Prostate gland (tissue), 2 donors: ENCODE measurements around the gene MEIOSIN. TPM values are rescaled to one million over a fixed set of nuclear protein-coding genes. Genes with fewer than 3 reads are reported as not detected.
"Not testable (repeated sequence)": the region's sequence is repeated elsewhere in the genome, so short reads cannot be mapped to it uniquely, and the experiment has no call there.

ENCODE experiments used
- DNase-seq: peaks from one replicate; pipeline ENCODE4 v3.0.0-alpha.2; 2019; ENCODE audit warnings: low spot score
- H3K27ac ChIP-seq, 2 donors: fragments of 200-600 bp; sonication (generic); 2 replicates each; pipeline ENCODE4 v1.5.1; 2017 to 2019
- H3K27me3 ChIP-seq: fragments of 200-600 bp; sonication (generic); replicated peaks from 2 replicates; pipeline ENCODE4 v1.5.1; 2019; ENCODE audit not compliant: insufficient read depth
- H3K36me3 ChIP-seq, 2 donors: fragments of 200-600 bp; sonication (generic); 1 replicate in 1 of 2; 2 replicates in 1 of 2; pipeline versions ENCODE4 v1.5.1 to v1.8.1; 2017 to 2019
- H3K4me1 ChIP-seq: fragments of 200-600 bp; sonication (generic); replicated peaks from 2 replicates; pipeline ENCODE4 v1.5.1; 2019
- H3K4me3 ChIP-seq, 2 donors: fragments of 200-600 bp; sonication (generic); 2 replicates each; pipeline ENCODE4 v1.5.1; 2017 to 2019
- H3K9me3 ChIP-seq: fragments of 200-600 bp; sonication (generic); 2 replicates; pipeline ENCODE4 v1.5.1; 2017
- POLR2A ChIP-seq: fragments of 450-650 bp; IDR thresholded peaks from one replicate; pipeline ENCODE4 v1.6.1; 2016; ENCODE audit warnings: antibody characterized with exemption, mild to moderate bottlenecking
- POLR2AphosphoS5 ChIP-seq: sonication (generic); formaldehyde crosslinking; IDR thresholded peaks from one replicate; pipeline ENCODE4 v1.6.1; 2017; ENCODE audit warnings: antibody characterized with exemption
- WGBS: methylation state at CpG from one replicate; pipeline ENCODE4 v1.1.5; 2018; 5-methylcytosine and 5-hydroxymethylcytosine counted together
- intact Hi-C: fragments of 100-400 bp; cut with DNase I; formaldehyde crosslinking; loops from one replicate; pipeline ENCODE4 v1.14.2; 2022
- total RNA-seq, 2 donors: library from RNA; depleted of rRNA; stranded (reverse); fragments of >200 nt; gene quantifications; one replicate each; pipeline ENCODE4 v1.1.0, GENCODE V29; 2016
- TF ChIP-seq, protein P1 (sequence below), 4 experiments: fragments of 200-600 bp in 2 of 4; fragments of 450-650 bp in 2 of 4; sonication (generic) in 2 of 4; IDR thresholded peaks; 1 replicate in 3 of 4; 2 replicates in 1 of 4; pipeline ENCODE4 v1.5.1; 2016 to 2019; ENCODE audit warnings: antibody characterized with exemption in 4 of 4, mild to moderate bottlenecking in 2 of 4, moderate library complexity in 2 of 4

Gene MEIOSIN
- total RNA-seq, 2 donors from 2014 or later, result 1.8 TPM; not detected in 1

DNA sequence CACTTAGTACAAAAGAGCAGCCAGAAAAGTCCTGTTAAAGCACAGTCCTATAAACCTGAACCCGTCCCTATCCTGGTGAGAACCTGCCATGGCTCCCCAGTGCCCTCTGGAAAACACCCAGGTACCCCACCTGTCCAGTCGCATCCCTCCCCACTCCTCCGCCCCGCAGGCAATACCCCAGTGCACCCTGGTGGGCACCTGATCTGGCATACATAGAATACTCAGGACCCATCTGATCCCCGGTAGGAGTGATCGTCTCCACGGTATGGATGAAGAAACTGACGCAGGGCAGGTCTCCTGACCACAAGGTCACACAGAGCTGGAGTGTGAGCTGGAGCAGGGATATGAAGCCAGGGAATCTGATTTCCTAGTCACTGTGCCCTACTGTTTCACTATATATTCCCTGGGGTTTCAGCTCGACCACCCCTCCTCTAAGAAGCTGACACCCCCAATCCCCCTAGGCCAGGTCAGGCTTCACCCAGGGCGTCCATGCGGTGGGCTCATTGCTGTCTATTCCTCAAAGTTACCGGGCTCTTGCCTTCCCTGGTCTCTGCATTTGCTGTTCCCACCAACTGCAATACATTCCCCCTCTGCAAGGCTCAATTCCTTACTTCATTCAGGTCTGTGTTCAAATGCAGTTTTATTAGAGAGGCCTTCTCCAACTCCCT, 15.1 kb upstream of the MEIOSIN start:
- 61% methylated on average over 12 of the region's 12 CpGs for WGBS
- Histone ChIP-seq H3K36me3 (no peaks in the 10 kb centered on the region), H3K27me3 (no peaks in the 10 kb centered on the region), H3K4me3 (peak overlapping the region; percentile 34 to 61), H3K4me1 (no peaks in the 10 kb centered on the region), H3K9me3 (no peaks in the 10 kb centered on the region), H3K27ac (peak overlapping the region; percentile 95)
- TF ChIP-seq POLR2AphosphoS5 (no peak), POLR2A (no peak)
- TF ChIP-seq, protein P1, sequence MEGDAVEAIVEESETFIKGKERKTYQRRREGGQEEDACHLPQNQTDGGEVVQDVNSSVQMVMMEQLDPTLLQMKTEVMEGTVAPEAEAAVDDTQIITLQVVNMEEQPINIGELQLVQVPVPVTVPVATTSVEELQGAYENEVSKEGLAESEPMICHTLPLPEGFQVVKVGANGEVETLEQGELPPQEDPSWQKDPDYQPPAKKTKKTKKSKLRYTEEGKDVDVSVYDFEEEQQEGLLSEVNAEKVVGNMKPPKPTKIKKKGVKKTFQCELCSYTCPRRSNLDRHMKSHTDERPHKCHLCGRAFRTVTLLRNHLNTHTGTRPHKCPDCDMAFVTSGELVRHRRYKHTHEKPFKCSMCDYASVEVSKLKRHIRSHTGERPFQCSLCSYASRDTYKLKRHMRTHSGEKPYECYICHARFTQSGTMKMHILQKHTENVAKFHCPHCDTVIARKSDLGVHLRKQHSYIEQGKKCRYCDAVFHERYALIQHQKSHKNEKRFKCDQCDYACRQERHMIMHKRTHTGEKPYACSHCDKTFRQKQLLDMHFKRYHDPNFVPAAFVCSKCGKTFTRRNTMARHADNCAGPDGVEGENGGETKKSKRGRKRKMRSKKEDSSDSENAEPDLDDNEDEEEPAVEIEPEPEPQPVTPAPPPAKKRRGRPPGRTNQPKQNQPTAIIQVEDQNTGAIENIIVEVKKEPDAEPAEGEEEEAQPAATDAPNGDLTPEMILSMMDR (IDR thresholded peaks at IDR 0.05), result no peak
- intact Hi-C loops, result loop anchor here (2.0 to 5.0 kb wide), 3 partner anchors 25 to 79 kb away; partner anchors contain the start of genes QPCTL and SIX5
- DNase-seq, result no peak

DNA sequence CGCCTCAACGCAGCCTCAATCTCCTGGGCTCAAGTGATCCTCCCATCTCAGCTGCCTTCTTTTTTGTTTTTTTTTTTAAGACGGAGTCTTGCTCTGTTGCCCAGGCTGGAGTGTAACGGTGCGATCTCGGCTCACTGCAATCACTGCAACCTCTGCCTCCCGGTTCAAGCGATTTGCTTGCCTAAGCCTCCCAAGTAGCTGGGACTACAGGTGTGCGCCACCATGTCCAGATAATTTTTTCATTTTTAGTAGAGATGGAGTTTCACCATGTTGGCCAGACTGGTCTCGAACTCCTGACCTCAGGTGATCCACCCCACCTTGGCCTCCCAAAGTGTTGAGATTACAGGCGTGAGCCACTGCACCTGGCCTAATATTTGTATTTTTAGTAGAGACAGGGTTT, 13.2 kb upstream of the MEIOSIN start:
- 98% methylated on average over 11 of the region's 11 CpGs for WGBS
- intact Hi-C loops, H3K9me3 ChIP-seq, H3K4me3 ChIP-seq, H3K27me3 ChIP-seq, H3K36me3 ChIP-seq, DNase-seq, H3K4me1 ChIP-seq, H3K27ac ChIP-seq: not testable (repeated sequence)

DNA sequence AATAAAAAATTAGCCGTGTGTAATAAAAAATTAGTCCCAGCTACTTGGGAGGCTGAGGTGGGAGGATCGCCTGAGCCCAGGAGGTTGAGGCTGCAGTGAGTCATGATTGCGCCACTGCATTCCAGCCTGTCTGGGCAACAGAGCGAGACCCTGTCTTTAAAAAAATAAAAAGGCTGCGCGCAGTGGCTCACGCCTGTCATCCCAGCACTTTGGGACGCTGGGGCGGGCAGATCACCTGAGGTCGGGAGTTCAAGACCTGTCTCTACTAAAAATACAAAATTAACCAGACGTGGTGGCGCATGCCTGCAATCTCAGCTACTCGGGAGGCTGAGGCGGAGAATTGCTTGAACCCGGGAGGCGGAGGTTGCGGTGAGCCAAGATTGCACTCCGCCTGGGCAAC, 4.6 kb upstream of the MEIOSIN start:
- H3K4me3 ChIP-seq, intact Hi-C loops, DNase-seq, H3K27me3 ChIP-seq, H3K9me3 ChIP-seq, H3K36me3 ChIP-seq, H3K4me1 ChIP-seq, H3K27ac ChIP-seq: not testable (repeated sequence)
- WGBS, result 95% methylated on average over 18 of the region's 18 CpGs

DNA sequence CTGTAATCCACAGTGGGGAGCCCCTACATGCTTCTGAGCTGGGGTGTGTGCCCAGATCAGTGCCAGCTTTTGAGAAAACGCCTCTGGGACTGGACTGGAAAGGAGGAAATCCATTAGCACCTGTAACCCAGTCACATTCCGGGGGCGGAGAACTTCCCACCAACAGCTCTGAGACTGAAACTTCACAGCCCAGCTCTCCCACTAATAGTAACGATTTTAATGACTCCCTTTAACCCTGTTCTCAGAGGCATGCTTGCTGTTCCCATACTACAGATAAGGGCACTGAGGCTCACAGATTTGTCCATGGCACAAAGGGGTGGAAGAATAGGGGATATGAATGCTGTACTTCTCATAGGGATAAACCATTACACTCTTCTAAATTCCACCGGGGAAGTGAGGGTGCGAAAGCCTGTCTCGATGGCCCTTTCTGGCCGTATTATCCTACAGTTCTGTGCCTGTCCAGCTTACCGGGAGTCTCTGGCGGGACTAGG, 3.4 kb upstream of the MEIOSIN start:
- TF ChIP-seq, protein P1 (IDR thresholded peaks at IDR 0.05), result no peak
- TF ChIP-seq POLR2A (no peak), POLR2AphosphoS5 (no peak)
- no peak for DNase-seq
- H3K27me3 ChIP-seq, result no peaks in the 10 kb centered on the region
- peak overlapping the region; percentile 69 to 79 for H3K4me3 ChIP-seq
- no peaks in the 10 kb centered on the region for H3K9me3 ChIP-seq
- no peaks in the 10 kb centered on the region for H3K36me3 ChIP-seq
- intact Hi-C loops, result no loop called here
- H3K27ac ChIP-seq, result peak overlapping the region; percentile 77 to 80
- 4% methylated on average over 10 of the region's 10 CpGs for WGBS
- peaks cover 3% of the 10 kb centered on the region for H3K4me1 ChIP-seq

DNA sequence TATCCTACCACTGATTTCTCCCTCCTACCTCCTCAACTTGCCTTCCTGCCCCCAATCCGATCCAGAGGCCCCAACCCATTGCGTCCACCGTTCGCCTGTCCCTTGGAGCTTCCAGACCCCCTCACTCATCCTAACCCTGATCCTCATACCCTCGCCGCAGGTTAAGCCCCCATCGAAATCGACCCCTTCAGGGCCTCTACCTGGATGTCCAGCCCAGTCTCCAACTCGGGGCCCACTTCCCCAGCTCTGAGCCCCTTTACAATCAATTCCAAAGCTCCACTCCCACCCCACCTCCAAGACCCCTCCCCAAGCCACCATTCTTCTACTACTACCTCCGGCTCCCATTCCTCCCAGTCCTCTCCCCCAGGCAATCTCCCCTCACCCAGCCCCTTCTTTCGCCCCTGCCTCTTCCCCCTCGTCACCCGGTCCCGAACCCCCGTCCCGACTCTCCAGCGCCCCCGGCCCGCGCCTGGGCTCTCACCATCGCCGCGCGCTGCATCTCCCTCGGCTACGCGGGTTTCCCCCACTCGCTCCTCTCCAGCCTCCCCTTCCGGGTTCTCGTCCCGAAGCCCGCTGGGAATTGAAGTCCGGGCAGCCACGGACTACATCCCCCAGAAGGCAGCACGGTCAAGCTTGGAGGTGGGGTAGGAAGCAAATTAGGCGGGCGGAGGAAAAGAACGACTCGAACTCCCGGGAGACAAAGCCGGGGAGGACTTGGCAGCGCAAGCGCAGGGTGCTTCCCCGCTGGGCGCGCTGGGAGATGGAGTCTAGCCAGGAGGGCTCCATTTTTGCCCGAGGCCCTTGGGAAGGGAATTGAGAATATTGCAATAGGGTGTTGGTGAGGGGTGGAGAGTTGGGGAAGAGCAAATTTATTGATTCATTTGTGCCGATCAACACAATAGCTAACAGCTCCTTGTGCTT, 2.6 kb upstream of the MEIOSIN start, which contains the start of gene FBXO46:
Gene FBXO46, minus strand, starts transcription at position 529 of the 921 bp plus-strand sequence. CDS start 17,401 bp downstream, outside the sequence.
- TF ChIP-seq, protein P1 (IDR thresholded peaks at IDR 0.05), result peak in 2 of 4 experiments; percentile 21 to 31
- peak; percentile 88 for TF ChIP-seq POLR2A
- TF ChIP-seq POLR2AphosphoS5, result peak; percentile 100
- peak within 1 kb of the TSS; percentile 77 to 80 for H3K27ac ChIP-seq

More for the DNA sequence above, 2.6 kb upstream of the MEIOSIN start, which contains the start of gene FBXO46:
- Histone ChIP-seq H3K36me3 (no peaks in the 10 kb centered on the region), H3K27me3 (no peaks in the 10 kb centered on the region), H3K4me3 (peak within 1 kb of the TSS; percentile 69 to 79), H3K9me3 (no peaks in the 10 kb centered on the region), H3K4me1 (peaks cover 3% of the 10 kb centered on the region)
- intact Hi-C loops, result no loop called here
- DNase-seq, result peak; percentile 98
- WGBS, result 1% methylated on average over 48 of the region's 48 CpGs
